Measurements from ENCODE around the gene NOMO2.
"Not testable (repeated sequence)": the region's sequence is repeated elsewhere in the genome, so short reads cannot be mapped to it uniquely, and the experiment has no call there.

GRCh38 chr16:18547382-18547781 lies 14.5 kb downstream of the NOMO2 start:
- TF ChIP-seq, protein P1, sequence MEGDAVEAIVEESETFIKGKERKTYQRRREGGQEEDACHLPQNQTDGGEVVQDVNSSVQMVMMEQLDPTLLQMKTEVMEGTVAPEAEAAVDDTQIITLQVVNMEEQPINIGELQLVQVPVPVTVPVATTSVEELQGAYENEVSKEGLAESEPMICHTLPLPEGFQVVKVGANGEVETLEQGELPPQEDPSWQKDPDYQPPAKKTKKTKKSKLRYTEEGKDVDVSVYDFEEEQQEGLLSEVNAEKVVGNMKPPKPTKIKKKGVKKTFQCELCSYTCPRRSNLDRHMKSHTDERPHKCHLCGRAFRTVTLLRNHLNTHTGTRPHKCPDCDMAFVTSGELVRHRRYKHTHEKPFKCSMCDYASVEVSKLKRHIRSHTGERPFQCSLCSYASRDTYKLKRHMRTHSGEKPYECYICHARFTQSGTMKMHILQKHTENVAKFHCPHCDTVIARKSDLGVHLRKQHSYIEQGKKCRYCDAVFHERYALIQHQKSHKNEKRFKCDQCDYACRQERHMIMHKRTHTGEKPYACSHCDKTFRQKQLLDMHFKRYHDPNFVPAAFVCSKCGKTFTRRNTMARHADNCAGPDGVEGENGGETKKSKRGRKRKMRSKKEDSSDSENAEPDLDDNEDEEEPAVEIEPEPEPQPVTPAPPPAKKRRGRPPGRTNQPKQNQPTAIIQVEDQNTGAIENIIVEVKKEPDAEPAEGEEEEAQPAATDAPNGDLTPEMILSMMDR (IDR thresholded peaks at IDR 0.05): not testable (repeated sequence)
- TF ChIP-seq POLR2A (IDR thresholded peaks at IDR 0.05): not testable (repeated sequence)

Measured in right lobe of liver (tissue), 4 donors.